CD14-positive monocyte (primary cell): ENCODE measurements around the gene PGM2. TPM values are rescaled to one million over a fixed set of nuclear protein-coding genes. Genes with fewer than 3 reads are reported as not detected.

ENCODE experiments used
- DNase-seq, 3 donors: peaks; one replicate each; pipeline ENCODE4 v3.0.0-alpha.2; 2011 to 2022
- H2AFZ ChIP-seq: 2 replicates; pipeline ENCODE4 v1.6.0; 2012; ENCODE audit warnings: mild to moderate bottlenecking, low read depth, low read length, inconsistent platforms; ENCODE audit not compliant: insufficient read depth, poor library complexity, severe bottlenecking
- H3K27ac ChIP-seq, 2 donors: 1 replicate in 1 of 2; 2 replicates in 1 of 2; pipeline ENCODE4 v1.5.1; 2012 to 2013; ENCODE audit warnings: low read length in 2 of 2, control low read depth in 1 of 2, inconsistent platforms in 1 of 2, low read depth in 1 of 2, mild to moderate bottlenecking in 1 of 2
- H3K27me3 ChIP-seq, 2 donors: one replicate each; pipeline versions ENCODE4 v1.6.0 to v1.6.1; 2011 to 2013; ENCODE audit warnings: low read length in 2 of 2; ENCODE audit not compliant: control insufficient read depth in 2 of 2, insufficient read depth in 2 of 2
- H3K36me3 ChIP-seq, 2 donors: replicated peaks in 1 of 2; 1 replicate in 1 of 2; 2 replicates in 1 of 2; pipeline versions ENCODE4 v1.5.1 to v1.6.1; 2012 to 2013; ENCODE audit warnings: low read length in 2 of 2, control low read depth in 1 of 2, inconsistent platforms in 1 of 2, mild to moderate bottlenecking in 1 of 2; ENCODE audit not compliant: insufficient read depth in 2 of 2, control insufficient read depth in 1 of 2
- H3K4me1 ChIP-seq, 2 donors: 1 replicate in 1 of 2; 2 replicates in 1 of 2; pipeline versions ENCODE4 v1.5.1 to v1.6.1; 2012 to 2013; ENCODE audit warnings: low read length in 2 of 2, control low read depth in 1 of 2, inconsistent platforms in 1 of 2, mild to moderate bottlenecking in 1 of 2, moderate library complexity in 1 of 2; ENCODE audit not compliant: insufficient read depth in 2 of 2, control insufficient read depth in 1 of 2
- H3K4me2 ChIP-seq: replicated peaks from 2 replicates; pipeline ENCODE3; 2012; ENCODE audit warnings: low read length, moderate library complexity, mild to moderate bottlenecking; ENCODE audit not compliant: poor library complexity, severe bottlenecking; ENCODE audit errors: extremely low read depth
- H3K4me3 ChIP-seq, 3 experiments: fragments of 200-600 bp in 1 of 3; sonication (generic) in 1 of 3; replicated peaks in 1 of 3; 1 replicate in 2 of 3; 2 replicates in 1 of 3; pipeline ENCODE4 v1.5.1; 2011 to 2013; ENCODE audit warnings: low read length in 3 of 3, mild to moderate bottlenecking in 3 of 3, control low read depth in 2 of 3, low read depth in 2 of 3, inconsistent platforms in 1 of 3, moderate library complexity in 1 of 3
- H3K79me2 ChIP-seq: 2 replicates; pipeline ENCODE4 v1.6.0; 2012; ENCODE audit warnings: mild to moderate bottlenecking, control low read depth, inconsistent platforms, low read length, moderate library complexity; ENCODE audit not compliant: insufficient read depth
- H3K9ac ChIP-seq: 2 replicates; pipeline ENCODE4 v1.6.0; 2017; ENCODE audit warnings: low read length, mild to moderate bottlenecking; ENCODE audit not compliant: insufficient read depth, poor library complexity, severe bottlenecking
- H3K9me3 ChIP-seq, 2 donors: replicated peaks in 1 of 2; 1 replicate in 1 of 2; 2 replicates in 1 of 2; pipeline versions ENCODE4 v1.5.1 to v1.6.1; 2012 to 2013; ENCODE audit warnings: low read length in 2 of 2, control low read depth in 1 of 2; ENCODE audit not compliant: control insufficient read depth in 1 of 2, insufficient read depth in 1 of 2
- H4K20me1 ChIP-seq: 2 replicates; pipeline ENCODE4 v1.6.0; 2012; ENCODE audit warnings: mild to moderate bottlenecking, low read length, control low read depth, moderate library complexity; ENCODE audit not compliant: insufficient read depth
- H3K27ac Mint-ChIP-seq, 7 donors: one replicate each; pipeline ENCODE4 v1.8.0; 2020; ENCODE audit warnings: mild to moderate bottlenecking in 7 of 7, mixed read lengths in 7 of 7, moderate library complexity in 6 of 7, inconsistent platforms in 2 of 7
- H3K27me3 Mint-ChIP-seq, 3 donors: one replicate each; pipeline ENCODE4 v1.8.0; 2021 to 2022; ENCODE audit warnings: low read depth in 3 of 3, mild to moderate bottlenecking in 3 of 3, mixed read lengths in 3 of 3, moderate library complexity in 3 of 3, inconsistent platforms in 1 of 3
- H3K36me3 Mint-ChIP-seq, 2 donors: one replicate each; pipeline ENCODE4 v1.8.0; 2020; ENCODE audit warnings: mixed read lengths in 2 of 2, inconsistent platforms in 1 of 2, mild to moderate bottlenecking in 1 of 2
- H3K4me1 Mint-ChIP-seq: one replicate; pipeline ENCODE4 v1.8.0; 2020; ENCODE audit warnings: mild to moderate bottlenecking, mixed read lengths
- H3K4me3 Mint-ChIP-seq, 2 donors: one replicate each; pipeline ENCODE4 v1.8.0; 2020; ENCODE audit warnings: mild to moderate bottlenecking in 2 of 2, mixed read lengths in 2 of 2, moderate library complexity in 1 of 2
- H3K9me3 Mint-ChIP-seq, 7 donors: one replicate each; pipeline ENCODE4 v1.8.0; 2020 to 2022; ENCODE audit warnings: mixed read lengths in 7 of 7, mild to moderate bottlenecking in 6 of 7, moderate library complexity in 6 of 7, inconsistent platforms in 2 of 7
- WGBS: methylation state at CpG from one replicate; pipeline ENCODE4 v1.1.5; 2013; ENCODE audit warnings: missing lambda C conversion rate; ENCODE audit not compliant: insufficient coverage; 5-methylcytosine and 5-hydroxymethylcytosine counted together
- intact Hi-C, 2 donors: fragments of 100-400 bp; cut with micrococcal nuclease; formaldehyde crosslinking; loops; one replicate each; pipeline versions ENCODE4 v1.15.0 to v1.15.1; 2023
- polyA plus RNA-seq, 3 donors: library from polyadenylated mRNA; depleted of rRNA in 1 of 3; unstranded in 2 of 3; stranded (reverse) in 1 of 3; fragments of 300-500 nt in 2 of 3; fragments of >200 nt in 1 of 3; fragmentation: Illumina TruSeq in 2 of 3; gene quantifications; 1 replicate in 2 of 3; 2 replicates in 1 of 3; pipeline ENCODE4 v1.2.3, GENCODE V29; 2012 to 2021
- TF ChIP-seq, protein P1 (sequence below): fragments of 200-600 bp; IDR thresholded peaks from one replicate; pipeline ENCODE4 v1.8.0; 2022; ENCODE audit warnings: antibody characterized with exemption, mild to moderate bottlenecking

PGM2 gene
- polyA plus RNA-seq, 3 donors: 17.8 to 48.6 (median 46.2) TPM

DNA sequence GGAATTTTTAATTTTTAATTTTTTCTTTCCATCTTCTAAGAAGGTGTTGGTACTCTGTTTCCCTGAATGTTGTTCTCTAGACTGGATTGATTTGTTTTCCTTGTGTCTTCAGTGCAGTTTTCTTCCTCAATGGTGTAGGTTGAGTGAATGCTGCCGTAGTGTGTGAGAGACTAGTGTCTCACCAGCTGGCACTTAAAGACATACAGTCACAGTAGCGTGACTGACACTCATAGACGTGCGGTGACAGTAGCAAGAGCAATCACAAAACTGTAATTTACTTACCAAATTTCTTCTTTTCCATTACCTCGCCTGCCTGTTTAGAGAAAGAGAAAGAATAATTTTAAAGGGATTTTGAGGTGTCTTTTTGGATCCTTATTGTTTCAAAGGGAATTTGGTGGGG lies 21.4 kb upstream of the PGM2 start:
- no peak overlapping the region for H2AFZ ChIP-seq
- no peaks in the 10 kb centered on the region for H4K20me1 ChIP-seq
- no peaks in the 10 kb centered on the region for H3K9me3 Mint-ChIP-seq
- no peaks in the 10 kb centered on the region for H3K9me3 ChIP-seq
- no peak overlapping the region for H3K27ac ChIP-seq
- H3K27me3 ChIP-seq: no peaks in the 10 kb centered on the region
- H3K4me1 Mint-ChIP-seq: peaks cover 4% of the 10 kb centered on the region
- peaks cover 0 to 3% (median 0%) of the 10 kb centered on the region in 3 donors for H3K27me3 Mint-ChIP-seq
- intact Hi-C loops: no loop called here
- H3K4me1 ChIP-seq: no peaks in the 10 kb centered on the region
- no peak for DNase-seq
- TF ChIP-seq, protein P1, sequence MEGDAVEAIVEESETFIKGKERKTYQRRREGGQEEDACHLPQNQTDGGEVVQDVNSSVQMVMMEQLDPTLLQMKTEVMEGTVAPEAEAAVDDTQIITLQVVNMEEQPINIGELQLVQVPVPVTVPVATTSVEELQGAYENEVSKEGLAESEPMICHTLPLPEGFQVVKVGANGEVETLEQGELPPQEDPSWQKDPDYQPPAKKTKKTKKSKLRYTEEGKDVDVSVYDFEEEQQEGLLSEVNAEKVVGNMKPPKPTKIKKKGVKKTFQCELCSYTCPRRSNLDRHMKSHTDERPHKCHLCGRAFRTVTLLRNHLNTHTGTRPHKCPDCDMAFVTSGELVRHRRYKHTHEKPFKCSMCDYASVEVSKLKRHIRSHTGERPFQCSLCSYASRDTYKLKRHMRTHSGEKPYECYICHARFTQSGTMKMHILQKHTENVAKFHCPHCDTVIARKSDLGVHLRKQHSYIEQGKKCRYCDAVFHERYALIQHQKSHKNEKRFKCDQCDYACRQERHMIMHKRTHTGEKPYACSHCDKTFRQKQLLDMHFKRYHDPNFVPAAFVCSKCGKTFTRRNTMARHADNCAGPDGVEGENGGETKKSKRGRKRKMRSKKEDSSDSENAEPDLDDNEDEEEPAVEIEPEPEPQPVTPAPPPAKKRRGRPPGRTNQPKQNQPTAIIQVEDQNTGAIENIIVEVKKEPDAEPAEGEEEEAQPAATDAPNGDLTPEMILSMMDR: no peak
- H3K79me2 ChIP-seq: no peaks in the 10 kb centered on the region
- H3K4me2 ChIP-seq: no peak overlapping the region
- no peaks in the 10 kb centered on the region for H3K36me3 Mint-ChIP-seq
- H3K9ac ChIP-seq: no peak overlapping the region
- no peaks in the 10 kb centered on the region for H3K36me3 ChIP-seq
- no peak overlapping the region for H3K4me3 Mint-ChIP-seq
- H3K4me3 ChIP-seq: no peak overlapping the region
- WGBS: no CpG with 5 or more reads among the region's 5 CpGs
- H3K27ac Mint-ChIP-seq: no peak overlapping the region

- no peak overlapping the region for H3K27ac Mint-ChIP-seq
- Histone ChIP-seq H2AFZ (no peak overlapping the region), H3K36me3 (no peaks in the 10 kb centered on the region)
Measured at GRCh38 chr4:37812713-37813112, 13.8 kb upstream of the PGM2 start.

More at GRCh38 chr4:37812713-37813112, 13.8 kb upstream of the PGM2 start:
- Mint-ChIP-seq H3K4me1 (peaks cover 10% of the 10 kb centered on the region), H3K9me3 (peaks cover 0 to 3% (median 0%) of the 10 kb centered on the region in 7 donors), H3K36me3 (no peaks in the 10 kb centered on the region), H3K4me3 (no peak overlapping the region), H3K27me3 (peaks cover 0 to 8% (median 4%) of the 10 kb centered on the region in 3 donors)
- DNase-seq: no peak
- Histone ChIP-seq H4K20me1 (no peaks in the 10 kb centered on the region), H3K79me2 (no peaks in the 10 kb centered on the region), H3K9me3 (no peaks in the 10 kb centered on the region), H3K4me1 (peaks cover 4 to 5% of the 10 kb centered on the region in 2 donors), H3K9ac (no peak overlapping the region), H3K4me3 (no peak overlapping the region), H3K27ac (no peak overlapping the region), H3K4me2 (no peak overlapping the region), H3K27me3 (no peaks in the 10 kb centered on the region)
- intact Hi-C loops: no loop called here
- 100% methylated on average over 1 of the region's 1 CpG for WGBS
- TF ChIP-seq, protein P1: no peak
